ENCODE data around the gene SPON1. TPM values are rescaled to one million over a fixed set of nuclear protein-coding genes. Genes with fewer than 3 reads are reported as not detected.
"Not testable (repeated sequence)": the region's sequence is repeated elsewhere in the genome, so short reads cannot be mapped to it uniquely, and the experiment has no call there.

Gene SPON1
- total and polyA plus RNA-seq, 2 donors: 1.6 to 3.6 TPM

DNA sequence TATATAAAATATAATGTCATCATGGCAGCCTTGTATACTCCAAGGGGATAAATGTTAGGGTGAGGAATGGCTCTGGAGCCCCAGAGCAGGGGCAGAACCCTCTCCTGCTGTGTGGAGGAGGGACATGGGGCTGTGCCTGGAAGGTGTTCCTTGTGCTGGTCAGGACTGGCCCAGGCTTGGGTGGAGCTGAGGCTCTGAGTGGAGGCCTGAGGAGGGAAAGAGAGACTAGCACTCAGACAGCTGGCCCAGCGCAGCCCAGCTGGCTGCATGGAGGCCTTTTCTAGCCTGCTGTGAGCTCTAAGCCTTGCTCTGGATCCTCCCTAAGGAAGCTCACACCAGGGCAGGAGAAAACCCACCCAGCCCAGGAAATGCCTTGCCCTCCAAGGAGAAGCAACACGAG is 282.9 kb downstream of the SPON1 start:
- WGBS: 96% methylated on average over 2 of the region's 2 CpGs
- DNase-seq (ENCODE audit: low read depth in 6 of 9, low spot score in 9 of 9): no peak
- Histone ChIP-seq H3K27ac (ENCODE audit: low read depth in 1 of 2, low read length in 1 of 2) (no peak overlapping the region), H3K36me3 (ENCODE audit: control insufficient read depth in 2 of 2, insufficient read depth in 2 of 2, low read length in 1 of 2) (no peaks in the 10 kb centered on the region), H3K4me1 (ENCODE audit: control insufficient read depth in 2 of 2, insufficient read depth in 2 of 2, low read length in 2 of 2) (peaks cover 0 to 9% of the 10 kb centered on the region in 2 donors), H3K4me3 (ENCODE audit: low read length in 2 of 2) (no peak overlapping the region), H3K27me3 (ENCODE audit: control insufficient read depth in 2 of 2, insufficient read depth in 1 of 2, low read length in 1 of 2) (peaks cover 0 to 2% of the 10 kb centered on the region in 2 donors), H3K9me3 (ENCODE audit: control insufficient read depth in 2 of 2, insufficient read depth in 1 of 2, low read length in 1 of 2) (no peaks in the 10 kb centered on the region)

DNA sequence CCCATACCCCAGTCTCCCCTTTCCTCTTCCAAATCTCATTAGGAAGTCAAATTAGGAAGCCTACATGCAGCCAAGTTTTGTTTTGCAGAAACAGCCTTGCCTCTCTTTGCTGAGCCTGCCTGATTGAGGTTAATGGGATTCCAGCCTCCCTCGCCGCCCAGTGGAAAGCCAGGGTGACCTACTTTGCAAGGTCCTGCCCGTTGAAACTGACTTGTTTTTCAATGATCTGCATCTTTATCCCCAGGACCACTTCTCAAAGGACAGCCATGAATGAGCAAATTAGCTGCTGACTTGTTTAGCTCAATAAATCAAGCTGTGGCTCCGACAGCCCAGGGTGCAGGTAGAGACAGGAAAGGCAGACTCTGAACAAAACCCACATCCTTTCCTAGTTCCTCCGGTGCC is 286.1 kb downstream of the SPON1 start:
- Histone ChIP-seq H3K27me3 (ENCODE audit: control insufficient read depth in 2 of 2, insufficient read depth in 1 of 2, low read length in 1 of 2) (peaks cover 0 to 2% of the 10 kb centered on the region in 2 donors), H3K36me3 (ENCODE audit: control insufficient read depth in 2 of 2, insufficient read depth in 2 of 2, low read length in 1 of 2) (no peaks in the 10 kb centered on the region), H3K4me3 (ENCODE audit: low read length in 2 of 2) (no peak overlapping the region), H3K9me3 (ENCODE audit: control insufficient read depth in 2 of 2, insufficient read depth in 1 of 2, low read length in 1 of 2) (no peaks in the 10 kb centered on the region), H3K27ac (ENCODE audit: low read depth in 1 of 2, low read length in 1 of 2) (no peak overlapping the region), H3K4me1 (ENCODE audit: control insufficient read depth in 2 of 2, insufficient read depth in 2 of 2, low read length in 2 of 2) (peaks cover 0 to 9% of the 10 kb centered on the region in 2 donors)
- peak in 2 of 9 donors; percentile 16 to 46 for DNase-seq (ENCODE audit: low read depth in 6 of 9, low spot score in 9 of 9)
- 25% methylated on average over 5 of the region's 5 CpGs for WGBS

DNA sequence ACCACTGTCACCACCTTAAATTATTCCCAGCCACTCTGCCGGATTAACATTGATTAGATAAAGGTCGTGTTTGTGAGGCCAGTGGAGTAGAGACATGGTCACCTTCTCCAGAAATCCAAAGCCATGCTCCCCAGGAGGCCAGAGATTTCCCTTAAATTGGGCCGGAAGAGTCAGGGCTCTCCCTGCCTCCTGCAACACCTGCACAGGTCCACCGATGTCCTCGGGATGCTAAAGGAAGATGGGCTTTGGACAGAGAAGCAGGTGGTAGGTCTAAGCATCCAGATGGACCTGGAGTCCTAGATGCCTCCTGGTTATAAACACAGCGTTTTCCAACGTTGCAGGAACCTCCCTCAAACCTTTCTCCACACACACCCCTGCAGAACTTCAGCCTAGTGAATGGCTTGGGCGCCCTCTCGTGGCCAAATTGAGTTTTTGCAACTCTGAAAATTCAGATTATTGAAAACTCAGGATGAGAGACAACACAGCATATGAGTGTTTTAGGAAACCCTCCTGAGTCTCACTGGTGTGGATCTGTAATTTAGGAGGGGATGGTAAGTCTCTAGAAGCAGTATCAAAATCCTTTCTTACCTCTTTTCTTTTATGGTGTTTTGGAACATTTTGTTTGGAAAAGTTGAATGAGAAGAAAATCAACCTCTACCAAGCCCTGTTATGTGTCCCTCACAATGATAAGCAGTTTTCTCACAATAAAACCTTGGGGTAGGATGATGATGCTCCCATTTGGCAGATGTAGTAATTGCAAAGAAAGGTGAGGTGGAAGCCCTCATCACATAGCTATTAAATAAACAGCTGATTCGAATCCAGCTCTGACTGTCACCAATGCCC is 286.8 kb downstream of the SPON1 start:
- Histone ChIP-seq H3K9me3 (ENCODE audit: control insufficient read depth in 2 of 2, insufficient read depth in 1 of 2, low read length in 1 of 2) (no peaks in the 10 kb centered on the region), H3K4me1 (ENCODE audit: control insufficient read depth in 2 of 2, insufficient read depth in 2 of 2, low read length in 2 of 2) (peaks cover 0 to 9% of the 10 kb centered on the region in 2 donors), H3K36me3 (ENCODE audit: control insufficient read depth in 2 of 2, insufficient read depth in 2 of 2, low read length in 1 of 2) (no peaks in the 10 kb centered on the region), H3K27ac (ENCODE audit: low read depth in 1 of 2, low read length in 1 of 2) (no peak overlapping the region), H3K4me3 (ENCODE audit: low read length in 2 of 2) (no peak overlapping the region), H3K27me3 (ENCODE audit: control insufficient read depth in 2 of 2, insufficient read depth in 1 of 2, low read length in 1 of 2) (peaks cover 0 to 2% of the 10 kb centered on the region in 2 donors)
- 29% methylated on average over 10 of the region's 10 CpGs for WGBS
- DNase-seq (ENCODE audit: low read depth in 6 of 9, low spot score in 9 of 9): peak in 6 of 9 donors; percentile 27 to 72 (median 45)

DNA sequence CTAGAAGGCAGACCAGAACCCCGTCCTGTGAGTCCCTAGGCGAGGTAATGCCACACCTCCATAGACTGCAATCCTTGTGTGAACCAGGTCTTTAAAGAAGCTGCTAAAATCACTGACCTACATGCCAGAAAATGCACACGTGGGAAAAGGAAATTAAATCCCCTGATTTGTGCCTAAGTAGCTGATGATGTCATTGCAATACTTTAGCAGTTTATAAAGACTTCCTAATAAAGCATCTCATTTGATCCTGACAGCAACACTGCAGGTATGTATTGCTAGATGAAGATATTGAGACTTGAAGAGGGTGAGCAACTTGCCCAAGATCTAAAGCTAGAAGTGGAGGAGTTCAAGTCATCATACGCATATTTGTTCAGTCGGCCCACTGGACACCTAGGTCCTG is 289.2 kb downstream of the SPON1 start:
- 93% methylated on average over 5 of the region's 5 CpGs for WGBS
- Histone ChIP-seq H3K27me3 (ENCODE audit: control insufficient read depth in 2 of 2, insufficient read depth in 1 of 2, low read length in 1 of 2) (peaks cover 0 to 2% of the 10 kb centered on the region in 2 donors), H3K27ac (ENCODE audit: low read depth in 1 of 2, low read length in 1 of 2) (no peak overlapping the region), H3K4me1 (ENCODE audit: control insufficient read depth in 2 of 2, insufficient read depth in 2 of 2, low read length in 2 of 2) (peaks cover 0 to 9% of the 10 kb centered on the region in 2 donors), H3K4me3 (ENCODE audit: low read length in 2 of 2) (no peak overlapping the region), H3K36me3 (ENCODE audit: control insufficient read depth in 2 of 2, insufficient read depth in 2 of 2, low read length in 1 of 2) (no peaks in the 10 kb centered on the region), H3K9me3 (ENCODE audit: control insufficient read depth in 2 of 2, insufficient read depth in 1 of 2, low read length in 1 of 2) (no peaks in the 10 kb centered on the region)
- no peak for DNase-seq (ENCODE audit: low read depth in 6 of 9, low spot score in 9 of 9)

DNA sequence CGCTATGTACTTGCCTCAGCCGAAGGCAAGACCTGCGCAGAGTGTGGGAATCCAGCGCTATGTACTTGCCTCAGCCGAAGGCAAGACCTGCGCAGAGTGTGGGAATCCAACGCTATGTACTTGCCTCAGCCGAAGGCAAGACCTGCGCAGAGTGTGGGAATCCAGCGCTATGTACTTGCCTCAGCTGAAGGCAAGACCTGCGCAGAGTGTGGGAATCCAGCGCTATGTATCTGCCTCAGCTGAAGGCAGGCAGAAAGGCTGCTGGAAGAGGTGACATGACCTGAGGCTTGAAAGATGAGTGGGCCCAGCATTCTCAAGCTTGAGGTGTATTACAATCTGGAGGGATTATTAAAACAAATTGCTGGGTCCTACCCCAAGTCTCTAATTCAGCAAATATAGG is 290.0 kb downstream of the SPON1 start:
- not testable (repeated sequence) for H3K27me3 ChIP-seq (ENCODE audit: control insufficient read depth in 2 of 2, insufficient read depth in 1 of 2, low read length in 1 of 2); H3K36me3 ChIP-seq (ENCODE audit: control insufficient read depth in 2 of 2, insufficient read depth in 2 of 2, low read length in 1 of 2); H3K4me1 ChIP-seq (ENCODE audit: control insufficient read depth in 2 of 2, insufficient read depth in 2 of 2, low read length in 2 of 2); DNase-seq (ENCODE audit: low read depth in 6 of 9, low spot score in 9 of 9); H3K4me3 ChIP-seq (ENCODE audit: low read length in 2 of 2); H3K9me3 ChIP-seq (ENCODE audit: control insufficient read depth in 2 of 2, insufficient read depth in 1 of 2, low read length in 1 of 2); H3K27ac ChIP-seq (ENCODE audit: low read depth in 1 of 2, low read length in 1 of 2)
- over 99% methylated on average over 10 of the region's 12 CpGs for WGBS

DNA sequence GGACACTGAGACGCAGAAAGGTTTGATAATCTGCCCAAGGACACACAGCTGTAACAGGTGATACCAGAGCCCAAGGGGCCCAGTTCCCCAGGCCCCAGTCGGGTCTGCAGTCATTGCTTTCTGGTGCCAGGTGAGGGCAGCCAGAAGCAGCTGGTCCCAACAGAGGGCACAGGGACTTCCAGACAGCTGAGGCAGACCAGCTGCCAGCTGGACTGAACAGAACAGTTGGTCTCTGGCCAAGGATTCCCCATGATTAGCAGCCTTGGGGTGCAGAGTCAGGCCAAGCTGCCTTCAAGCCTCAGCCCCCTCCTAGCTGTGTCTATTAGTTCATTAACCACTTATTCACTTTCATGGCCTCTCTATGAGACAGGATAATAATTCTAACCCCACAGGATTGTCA is 290.9 kb downstream of the SPON1 start:
- H3K4me1 ChIP-seq (ENCODE audit: control insufficient read depth in 2 of 2, insufficient read depth in 2 of 2, low read length in 2 of 2): peaks cover 0 to 6% of the 10 kb centered on the region in 2 donors
- DNase-seq (ENCODE audit: low read depth in 6 of 9, low spot score in 9 of 9): no peak
- no peaks in the 10 kb centered on the region for H3K36me3 ChIP-seq (ENCODE audit: control insufficient read depth in 2 of 2, insufficient read depth in 2 of 2, low read length in 1 of 2)
- no peaks in the 10 kb centered on the region for H3K9me3 ChIP-seq (ENCODE audit: control insufficient read depth in 2 of 2, insufficient read depth in 1 of 2, low read length in 1 of 2)
- H3K27ac ChIP-seq (ENCODE audit: low read depth in 1 of 2, low read length in 1 of 2): no peak overlapping the region
- peaks cover 0 to 5% of the 10 kb centered on the region in 2 donors for H3K27me3 ChIP-seq (ENCODE audit: control insufficient read depth in 2 of 2, insufficient read depth in 1 of 2, low read length in 1 of 2)
- 93% methylated on average over 2 of the region's 2 CpGs for WGBS
- H3K4me3 ChIP-seq (ENCODE audit: low read length in 2 of 2): no peak overlapping the region

DNA sequence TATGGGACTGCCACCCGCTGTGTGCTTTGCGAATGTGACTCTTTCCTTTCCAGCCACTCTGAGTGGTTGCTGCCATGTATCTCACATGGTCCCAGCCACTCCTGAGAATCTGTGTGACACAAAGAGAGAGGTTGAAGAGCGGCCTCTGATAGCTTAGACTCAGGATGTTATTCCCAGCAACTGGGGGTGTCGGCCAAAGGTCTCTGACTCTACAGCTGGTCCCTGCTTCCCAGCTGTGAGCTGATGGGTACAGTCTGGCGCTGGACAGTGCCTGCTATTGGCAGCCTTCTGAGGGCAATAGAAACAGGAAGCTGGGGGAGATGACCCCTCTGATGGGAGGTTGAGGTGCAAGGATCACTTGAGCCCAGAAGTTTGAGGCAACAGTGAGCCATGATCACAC is 291.3 kb downstream of the SPON1 start:
- H3K4me3 ChIP-seq (ENCODE audit: low read length in 2 of 2): no peak overlapping the region
- H3K36me3 ChIP-seq (ENCODE audit: control insufficient read depth in 2 of 2, insufficient read depth in 2 of 2, low read length in 1 of 2): no peaks in the 10 kb centered on the region
- WGBS: 98% methylated on average over 5 of the region's 5 CpGs
- H3K27ac ChIP-seq (ENCODE audit: low read depth in 1 of 2, low read length in 1 of 2): no peak overlapping the region
- peaks cover 0 to 3% of the 10 kb centered on the region in 2 donors for H3K4me1 ChIP-seq (ENCODE audit: control insufficient read depth in 2 of 2, insufficient read depth in 2 of 2, low read length in 2 of 2)
- H3K27me3 ChIP-seq (ENCODE audit: control insufficient read depth in 2 of 2, insufficient read depth in 1 of 2, low read length in 1 of 2): peaks cover 0 to 5% of the 10 kb centered on the region in 2 donors
- no peak for DNase-seq (ENCODE audit: low read depth in 6 of 9, low spot score in 9 of 9)
- no peaks in the 10 kb centered on the region for H3K9me3 ChIP-seq (ENCODE audit: control insufficient read depth in 2 of 2, insufficient read depth in 1 of 2, low read length in 1 of 2)

DNA sequence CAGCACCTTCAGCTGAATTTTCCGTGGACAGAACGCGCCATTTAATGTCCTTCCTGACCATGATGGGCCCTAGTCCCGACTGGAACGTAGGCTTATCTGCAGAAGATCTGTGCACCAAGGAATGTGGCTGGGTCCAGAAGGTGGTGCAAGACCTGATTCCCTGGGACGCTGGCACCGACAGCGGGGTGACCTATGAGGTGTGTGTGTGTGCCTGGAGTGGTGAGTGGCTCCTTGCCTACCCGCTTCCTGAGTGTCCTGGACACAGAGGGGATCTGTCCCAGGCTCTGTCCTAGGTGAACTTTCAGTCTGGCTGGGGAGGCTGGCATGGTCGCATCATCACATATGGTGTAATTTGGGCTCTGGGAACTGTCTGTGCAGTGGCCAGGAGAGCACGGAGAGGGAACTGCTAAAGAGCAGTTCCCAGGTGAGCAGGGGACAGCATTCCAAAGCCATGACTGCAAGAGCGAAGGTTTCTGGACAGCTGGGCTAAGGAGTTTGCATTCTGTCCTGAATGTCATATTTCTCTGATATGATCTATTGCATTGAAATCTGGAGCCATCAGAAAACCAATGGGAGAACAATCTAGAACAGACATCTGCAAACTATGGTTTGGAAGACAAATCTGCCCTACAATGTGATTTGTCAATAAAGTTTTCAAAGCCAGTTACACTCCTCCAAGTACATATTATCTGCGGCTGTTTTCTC is 292.2 kb downstream of the SPON1 start:
- no peak for DNase-seq (ENCODE audit: low read depth in 6 of 9, low spot score in 9 of 9)
- Histone ChIP-seq H3K36me3 (ENCODE audit: control insufficient read depth in 2 of 2, insufficient read depth in 2 of 2, low read length in 1 of 2) (no peaks in the 10 kb centered on the region), H3K27me3 (ENCODE audit: control insufficient read depth in 2 of 2, insufficient read depth in 1 of 2, low read length in 1 of 2) (peaks cover 0 to 11% of the 10 kb centered on the region in 2 donors), H3K4me3 (ENCODE audit: low read length in 2 of 2) (no peak overlapping the region), H3K4me1 (ENCODE audit: control insufficient read depth in 2 of 2, insufficient read depth in 2 of 2, low read length in 2 of 2) (no peaks in the 10 kb centered on the region), H3K27ac (ENCODE audit: low read depth in 1 of 2, low read length in 1 of 2) (no peak overlapping the region), H3K9me3 (ENCODE audit: control insufficient read depth in 2 of 2, insufficient read depth in 1 of 2, low read length in 1 of 2) (no peaks in the 10 kb centered on the region)
- 98% methylated on average over 13 of the region's 13 CpGs for WGBS

DNA sequence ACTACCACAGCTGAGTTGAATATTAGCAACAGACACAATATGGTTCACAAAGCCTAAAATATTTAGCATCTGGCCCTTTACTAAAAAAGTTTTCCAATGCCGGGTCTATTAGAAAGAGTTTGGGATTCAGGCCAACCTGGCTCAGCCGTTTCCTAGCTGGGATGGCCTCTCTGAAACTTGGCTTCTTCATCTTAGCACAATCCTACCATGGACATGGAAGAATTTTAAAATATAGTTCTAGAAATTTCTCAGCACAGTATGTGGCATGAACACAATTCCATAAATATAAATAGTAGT is 292.7 kb downstream of the SPON1 start:
- Histone ChIP-seq H3K36me3 (ENCODE audit: control insufficient read depth in 2 of 2, insufficient read depth in 2 of 2, low read length in 1 of 2) (no peaks in the 10 kb centered on the region), H3K9me3 (ENCODE audit: control insufficient read depth in 2 of 2, insufficient read depth in 1 of 2, low read length in 1 of 2) (no peaks in the 10 kb centered on the region), H3K4me3 (ENCODE audit: low read length in 2 of 2) (no peak overlapping the region), H3K27me3 (ENCODE audit: control insufficient read depth in 2 of 2, insufficient read depth in 1 of 2, low read length in 1 of 2) (peaks cover 0 to 14% of the 10 kb centered on the region in 2 donors), H3K27ac (ENCODE audit: low read depth in 1 of 2, low read length in 1 of 2) (no peak overlapping the region), H3K4me1 (ENCODE audit: control insufficient read depth in 2 of 2, insufficient read depth in 2 of 2, low read length in 2 of 2) (no peaks in the 10 kb centered on the region)
- DNase-seq (ENCODE audit: low read depth in 6 of 9, low spot score in 9 of 9): no peak
- WGBS: 69% methylated on average over 2 of the region's 2 CpGs

All from thymus (tissue), 11 donors.